NB4 (cell line): ENCODE measurements around the gene DUSP16.

Source experiments
- CTCF ChIP-seq: IDR thresholded peaks from one replicate; pipeline ENCODE4 v1.5.1; 2012; ENCODE audit warnings: low read depth, low read length
- MAX ChIP-seq: IDR thresholded peaks from 2 replicates; pipeline ENCODE4 v1.6.1; 2011; ENCODE audit warnings: low read depth, low read length
- POLR2A ChIP-seq: IDR thresholded peaks from 2 replicates; pipeline ENCODE4 v1.6.1; 2011; ENCODE audit warnings: mild to moderate bottlenecking; ENCODE audit not compliant: insufficient read length; ENCODE audit errors: extremely low read depth

GRCh38 chr12:12562016-12562483 lies 613 bp downstream of the DUSP16 start:
- TF ChIP-seq CTCF (no peak), POLR2A (no peak), MAX (no peak)
